Measurements from ENCODE around the gene BRD7. TPM values are rescaled to one million over a fixed set of nuclear protein-coding genes. Genes with fewer than 3 reads are reported as not detected.

Gene BRD7
- total RNA-seq, 2 experiments from 2014 or later, result 102 to 105 TPM

- H3K27ac Mint-ChIP-seq, result no peak overlapping the region
- H3K36me3 Mint-ChIP-seq (ENCODE audit: low read depth), result no peaks in the 10 kb centered on the region
- H3K9me3 Mint-ChIP-seq, result no peaks in the 10 kb centered on the region
- H3K4me3 Mint-ChIP-seq, result no peak overlapping the region
- DNase-seq, result no peak
- H3K4me1 Mint-ChIP-seq, result no peaks in the 10 kb centered on the region
- H3K27me3 Mint-ChIP-seq, result peaks cover 3% of the 10 kb centered on the region
- ChIA-PET CTCF (interaction anchor here (1.6 kb wide), 1 partner anchor 12 kb away, joined by 5 read pairs; the partner anchor contains the start of gene BRD7), POLR2A (no interaction called here)
Measured at GRCh38 chr16:50381679-50382440, 13.1 kb upstream of the BRD7 start.

- ChIA-PET POLR2A (no interaction called here), CTCF (interaction anchor here (1.6 to 1.9 kb wide), 3 partner anchors 9 to 51 kb away, joined by 5 to 10 read pairs (median 5); partner anchors contain the start of gene BRD7)
- Mint-ChIP-seq H3K27ac (no peak overlapping the region), H3K4me1 (no peaks in the 10 kb centered on the region), H3K27me3 (peaks cover 3% of the 10 kb centered on the region), H3K36me3 (ENCODE audit: low read depth) (no peaks in the 10 kb centered on the region), H3K4me3 (no peak overlapping the region), H3K9me3 (no peaks in the 10 kb centered on the region)
- DNase-seq, result no peak
Measured at GRCh38 chr16:50378417-50378816, 9.6 kb upstream of the BRD7 start.

- Mint-ChIP-seq H3K27ac (no peak overlapping the region), H3K27me3 (peaks cover 3% of the 10 kb centered on the region), H3K36me3 (ENCODE audit: low read depth) (no peaks in the 10 kb centered on the region), H3K9me3 (no peaks in the 10 kb centered on the region), H3K4me3 (no peak overlapping the region), H3K4me1 (no peaks in the 10 kb centered on the region)
- no peak for DNase-seq
- ChIA-PET POLR2A (no interaction called here), CTCF (interaction anchor here (1.1 to 1.9 kb wide), 5 partner anchors 8 to 428 kb away, joined by 3 to 10 read pairs (median 5); partner anchors contain the start of gene BRD7)
Measured at GRCh38 chr16:50377001-50377400, 8.2 kb upstream of the BRD7 start.

GRCh38 chr16:50373780-50374179 is 5.0 kb upstream of the BRD7 start:
- H3K36me3 Mint-ChIP-seq (ENCODE audit: low read depth), result no peaks in the 10 kb centered on the region
- H3K9me3 Mint-ChIP-seq, result no peaks in the 10 kb centered on the region
- H3K4me1 Mint-ChIP-seq, result peaks cover 6% of the 10 kb centered on the region
- ChIA-PET CTCF (interaction anchor here (0.7 to 1.5 kb wide), 5 partner anchors 12 to 433 kb away, joined by 3 to 8 read pairs (median 4); no protein-coding TSS in a partner anchor), POLR2A (no interaction called here)
- DNase-seq, result no peak
- no peak overlapping the region for H3K27ac Mint-ChIP-seq
- no peak overlapping the region for H3K4me3 Mint-ChIP-seq
- peaks cover 3% of the 10 kb centered on the region for H3K27me3 Mint-ChIP-seq

GRCh38 chr16:50373345-50373701 is 4.5 kb upstream of the BRD7 start:
- POLR2A ChIA-PET, result no interaction called here
- Mint-ChIP-seq H3K27me3 (peaks cover 3% of the 10 kb centered on the region), H3K27ac (no peak overlapping the region), H3K4me1 (peaks cover 6% of the 10 kb centered on the region), H3K4me3 (no peak overlapping the region), H3K9me3 (no peaks in the 10 kb centered on the region), H3K36me3 (ENCODE audit: low read depth) (no peaks in the 10 kb centered on the region)
- CTCF ChIA-PET, result interaction anchor here (0.6 to 1.3 kb wide), 4 partner anchors 12 to 265 kb away, joined by 3 to 4 read pairs (median 4); no protein-coding TSS in a partner anchor
- DNase-seq, result no peak

GRCh38 chr16:50372611-50373344 is 4.0 kb upstream of the BRD7 start:
- POLR2A ChIA-PET, result no interaction called here
- no peak overlapping the region for H3K27ac Mint-ChIP-seq
- H3K4me3 Mint-ChIP-seq, result no peak overlapping the region
- peaks cover 9% of the 10 kb centered on the region for H3K4me1 Mint-ChIP-seq
- H3K36me3 Mint-ChIP-seq (ENCODE audit: low read depth), result peaks cover 4% of the 10 kb centered on the region
- H3K27me3 Mint-ChIP-seq, result peaks cover 3% of the 10 kb centered on the region
- CTCF ChIA-PET, result interaction anchor here (0.6 to 1.6 kb wide), 7 partner anchors 11 to 433 kb away, joined by 3 to 4 read pairs (median 4); no protein-coding TSS in a partner anchor
- H3K9me3 Mint-ChIP-seq, result no peaks in the 10 kb centered on the region
- no peak for DNase-seq

- Mint-ChIP-seq H3K9me3 (no peaks in the 10 kb centered on the region), H3K36me3 (ENCODE audit: low read depth) (peaks cover 7% of the 10 kb centered on the region), H3K27me3 (peaks cover 2% of the 10 kb centered on the region), H3K27ac (no peak overlapping the region), H3K4me1 (peaks cover 16% of the 10 kb centered on the region), H3K4me3 (no peak overlapping the region)
- POLR2A ChIA-PET, result no interaction called here
- DNase-seq, result no peak
- CTCF ChIA-PET, result interaction anchor here (0.8 to 3.9 kb wide), 5 partner anchors 16 to 434 kb away, joined by 4 to 20 read pairs (median 4); no protein-coding TSS in a partner anchor
Measured at GRCh38 chr16:50371936-50372595, 3.3 kb upstream of the BRD7 start.

GRCh38 chr16:50371036-50371716 is 2.4 kb upstream of the BRD7 start:
- CTCF ChIA-PET, result interaction anchor here (1.6 to 3.9 kb wide), 2 partner anchors 15 to 294 kb away, joined by 4 to 20 read pairs; no protein-coding TSS in a partner anchor
- no peak for DNase-seq
- H3K36me3 Mint-ChIP-seq (ENCODE audit: low read depth), result peaks cover 12% of the 10 kb centered on the region
- no peak overlapping the region for H3K27ac Mint-ChIP-seq
- POLR2A ChIA-PET, result no interaction called here
- H3K9me3 Mint-ChIP-seq, result no peaks in the 10 kb centered on the region
- H3K4me3 Mint-ChIP-seq, result no peak overlapping the region
- peaks cover 23% of the 10 kb centered on the region for H3K4me1 Mint-ChIP-seq
- H3K27me3 Mint-ChIP-seq, result no peaks in the 10 kb centered on the region

- H3K27me3 Mint-ChIP-seq, result no peaks in the 10 kb centered on the region
- peaks cover 28% of the 10 kb centered on the region for H3K36me3 Mint-ChIP-seq (ENCODE audit: low read depth)
- H3K4me1 Mint-ChIP-seq, result peaks cover 39% of the 10 kb centered on the region
- H3K27ac Mint-ChIP-seq, result peak overlapping the region; percentile 92
- H3K4me3 Mint-ChIP-seq, result peak overlapping the region; percentile 78
- DNase-seq, result no peak
- CTCF ChIA-PET, result interaction anchor here (0.7 to 3.9 kb wide), 23 partner anchors 8 to 467 kb away, joined by 3 to 20 read pairs (median 5); partner anchors contain the start of genes CNEP1R1 and HEATR3
- no peaks in the 10 kb centered on the region for H3K9me3 Mint-ChIP-seq
- POLR2A ChIA-PET, result interaction anchor here (0.6 to 1.6 kb wide), 2 partner anchors 112 to 297 kb away, joined by 3 to 7 read pairs; no protein-coding TSS in a partner anchor
Measured at GRCh38 chr16:50369133-50369804, 481 bp upstream of the BRD7 start.

- CTCF ChIA-PET, result interaction anchor here (0.7 to 2.7 kb wide), 6 partner anchors 8 to 438 kb away, joined by 3 to 20 read pairs (median 3); no protein-coding TSS in a partner anchor
- peaks cover 38% of the 10 kb centered on the region for H3K36me3 Mint-ChIP-seq (ENCODE audit: low read depth)
- no peak for DNase-seq
- H3K4me1 Mint-ChIP-seq, result peaks cover 46% of the 10 kb centered on the region
- no peaks in the 10 kb centered on the region for H3K9me3 Mint-ChIP-seq
- POLR2A ChIA-PET, result no interaction called here
- peak overlapping the region; percentile 87 for H3K4me3 Mint-ChIP-seq
- peak overlapping the region; percentile 91 for H3K27ac Mint-ChIP-seq
- H3K27me3 Mint-ChIP-seq, result no peaks in the 10 kb centered on the region
Measured at GRCh38 chr16:50367777-50368409, 895 bp downstream of the BRD7 start.

GRCh38 chr16:50365791-50366575 is 2.8 kb downstream of the BRD7 start:
- Mint-ChIP-seq H3K36me3 (ENCODE audit: low read depth) (peaks cover 50% of the 10 kb centered on the region), H3K9me3 (no peaks in the 10 kb centered on the region), H3K4me1 (peaks cover 55% of the 10 kb centered on the region), H3K27ac (no peak overlapping the region), H3K27me3 (no peaks in the 10 kb centered on the region), H3K4me3 (peak overlapping the region; percentile 3)
- DNase-seq, result no peak
- ChIA-PET CTCF (interaction anchor here (1.0 to 2.7 kb wide), 4 partner anchors 10 to 299 kb away, joined by 3 to 20 read pairs (median 5); no protein-coding TSS in a partner anchor), POLR2A (no interaction called here)
